Measurements from ENCODE around the gene FBXO42.

FBXO42 gene

GRCh38 chr1:16209132-16209846 lies 143.0 kb downstream of the FBXO42 start:
- TF ChIP-seq NFIC (IDR thresholded peaks at IDR 0.05) = no peak
- TF ChIP-seq TCF12 (IDR thresholded peaks at IDR 0.05; ENCODE audit: low read depth) = no peak
- no peak for TF ChIP-seq MAX (IDR thresholded peaks at IDR 0.05)
- no peak for TF ChIP-seq REST (IDR thresholded peaks at IDR 0.05; ENCODE audit: low read depth)
- no peak for TF ChIP-seq TAF1 (IDR thresholded peaks at IDR 0.05; ENCODE audit: low read depth)
- TF ChIP-seq YY1 (IDR thresholded peaks at IDR 0.05; ENCODE audit: low read depth) = no peak
- no peak for TF ChIP-seq RAD21 (IDR thresholded peaks at IDR 0.05; ENCODE audit: low read depth)
- TF ChIP-seq FOXM1 (IDR thresholded peaks at IDR 0.05; ENCODE audit: borderline replicate concordance, low read depth) = no peak
- TF ChIP-seq TEAD4 (IDR thresholded peaks at IDR 0.05) = no peak
- no peak for TF ChIP-seq CEBPB (IDR thresholded peaks at IDR 0.05)
- no peak for TF ChIP-seq CREB1 (IDR thresholded peaks at IDR 0.05; ENCODE audit: low read depth)
- TF ChIP-seq ZBTB7A (IDR thresholded peaks at IDR 0.05; ENCODE audit: low read depth) = no peak
- TF ChIP-seq USF1 (IDR thresholded peaks at IDR 0.05) = no peak
- no peak for TF ChIP-seq EGR1 (IDR thresholded peaks at IDR 0.05)
- TF ChIP-seq EP300 (IDR thresholded peaks at IDR 0.05; ENCODE audit: borderline replicate concordance) = no peak

GRCh38 chr1:16208270-16208987 lies 143.9 kb downstream of the FBXO42 start:
- no peak for TF ChIP-seq TCF12 (IDR thresholded peaks at IDR 0.05; ENCODE audit: low read depth)
- no peak for TF ChIP-seq NFIC (IDR thresholded peaks at IDR 0.05)
- no peak for TF ChIP-seq EGR1 (IDR thresholded peaks at IDR 0.05)
- TF ChIP-seq REST (IDR thresholded peaks at IDR 0.05; ENCODE audit: low read depth) = no peak
- TF ChIP-seq RAD21 (IDR thresholded peaks at IDR 0.05; ENCODE audit: low read depth) = no peak
- no peak for TF ChIP-seq TEAD4 (IDR thresholded peaks at IDR 0.05)
- no peak for TF ChIP-seq TAF1 (IDR thresholded peaks at IDR 0.05; ENCODE audit: low read depth)
- TF ChIP-seq FOXM1 (IDR thresholded peaks at IDR 0.05; ENCODE audit: borderline replicate concordance, low read depth) = no peak
- no peak for TF ChIP-seq CEBPB (IDR thresholded peaks at IDR 0.05)
- TF ChIP-seq MAX (IDR thresholded peaks at IDR 0.05) = no peak
- TF ChIP-seq ZBTB7A (IDR thresholded peaks at IDR 0.05; ENCODE audit: low read depth) = no peak
- TF ChIP-seq EP300 (IDR thresholded peaks at IDR 0.05; ENCODE audit: borderline replicate concordance) = no peak
- TF ChIP-seq YY1 (IDR thresholded peaks at IDR 0.05; ENCODE audit: low read depth) = no peak
- no peak for TF ChIP-seq USF1 (IDR thresholded peaks at IDR 0.05)
- no peak for TF ChIP-seq CREB1 (IDR thresholded peaks at IDR 0.05; ENCODE audit: low read depth)

- TF ChIP-seq REST (IDR thresholded peaks at IDR 0.05; ENCODE audit: low read depth) (no peak), NFIC (IDR thresholded peaks at IDR 0.05) (no peak), TCF12 (IDR thresholded peaks at IDR 0.05; ENCODE audit: low read depth) (no peak), USF1 (IDR thresholded peaks at IDR 0.05) (no peak)
These were observed 144.7 kb downstream of the FBXO42 start for GRCh38 chr1:16207318-16208269.

All from Ishikawa (cell line).